ENCODE data around the gene C6orf52.

DNA sequence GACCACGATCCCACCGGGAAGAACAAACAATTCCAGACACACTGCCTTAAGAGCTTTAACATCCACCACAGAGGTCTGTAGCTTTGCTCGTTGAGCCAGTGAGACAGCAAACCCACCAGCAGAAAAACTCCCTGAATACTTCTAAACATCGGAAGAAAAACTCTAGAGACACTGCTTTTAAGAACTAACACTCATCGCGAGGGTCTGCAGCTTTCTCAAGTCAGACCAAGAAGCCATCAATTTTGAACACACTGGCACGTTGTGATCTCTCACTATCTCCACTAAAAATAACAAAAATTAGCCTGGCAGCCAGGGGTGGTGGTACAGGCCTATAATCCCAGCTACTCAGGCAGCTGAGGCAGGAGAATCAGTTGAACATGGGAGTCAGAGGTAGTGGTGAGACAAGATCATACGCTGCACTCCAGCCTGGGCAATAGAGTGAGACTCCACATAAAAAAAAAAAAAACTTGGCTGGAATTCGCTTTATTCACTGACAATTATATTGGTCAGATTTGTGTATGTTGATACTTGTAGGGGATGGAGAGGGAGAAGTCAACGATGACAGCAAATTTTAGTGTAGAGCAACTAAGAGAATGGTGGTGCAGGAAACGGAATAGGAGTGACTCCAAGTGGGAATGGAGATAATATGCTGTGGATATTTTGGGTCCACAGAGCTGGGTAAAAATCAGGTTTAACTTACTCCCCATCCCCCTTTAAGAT is 27.6 kb upstream of the C6orf52 start:
- TF ChIP-seq, protein P1, sequence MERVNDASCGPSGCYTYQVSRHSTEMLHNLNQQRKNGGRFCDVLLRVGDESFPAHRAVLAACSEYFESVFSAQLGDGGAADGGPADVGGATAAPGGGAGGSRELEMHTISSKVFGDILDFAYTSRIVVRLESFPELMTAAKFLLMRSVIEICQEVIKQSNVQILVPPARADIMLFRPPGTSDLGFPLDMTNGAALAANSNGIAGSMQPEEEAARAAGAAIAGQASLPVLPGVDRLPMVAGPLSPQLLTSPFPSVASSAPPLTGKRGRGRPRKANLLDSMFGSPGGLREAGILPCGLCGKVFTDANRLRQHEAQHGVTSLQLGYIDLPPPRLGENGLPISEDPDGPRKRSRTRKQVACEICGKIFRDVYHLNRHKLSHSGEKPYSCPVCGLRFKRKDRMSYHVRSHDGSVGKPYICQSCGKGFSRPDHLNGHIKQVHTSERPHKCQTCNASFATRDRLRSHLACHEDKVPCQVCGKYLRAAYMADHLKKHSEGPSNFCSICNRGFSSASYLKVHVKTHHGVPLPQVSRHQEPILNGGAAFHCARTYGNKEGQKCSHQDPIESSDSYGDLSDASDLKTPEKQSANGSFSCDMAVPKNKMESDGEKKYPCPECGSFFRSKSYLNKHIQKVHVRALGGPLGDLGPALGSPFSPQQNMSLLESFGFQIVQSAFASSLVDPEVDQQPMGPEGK (CRISPR knock-in tag; IDR thresholded peaks at IDR 0.05; ENCODE audit: borderline replicate concordance), result no peak
- no peak for TF ChIP-seq ZNF70 (CRISPR knock-in tag; IDR thresholded peaks at IDR 0.05)
